HCT116 (cell line): ENCODE data around the gene ZNF749. TPM values are rescaled to one million over a fixed set of nuclear protein-coding genes. Genes with fewer than 3 reads are reported as not detected.

Experiments used
- ATAC-seq: fragments of 200-7000 bp; cut with Tn5 transposase; 2 replicates; pipeline ENCODE4 v1.9.1; 2020; ENCODE audit warnings: mild to moderate bottlenecking, moderate library complexity
- BruUV-seq: library from RNA; stranded (reverse); fragments of 400-500 nt; replicated peaks from 2 replicates; lab custom pipeline; 2021; lab: Mats Ljungman, UMichigan
- CTCF ChIA-PET: fragments of 300-600 bp; sonication (Branson Sonifier 250); formaldehyde crosslinking; loops from one replicate; lab custom pipeline; 2021; ENCODE audit warnings: antibody characterized with exemption; lab: Charles Lee
- POLR2A ChIA-PET: fragments of 300-600, 350-600 bp; sonication (Branson Sonifier 250); formaldehyde crosslinking; loops from one replicate; lab custom pipeline; 2021; ENCODE audit warnings: antibody characterized with exemption; lab: Charles Lee
- RAD21 ChIA-PET, 2 experiments: fragments of 300-600 bp; sonication (Branson Sonifier 250); formaldehyde crosslinking; loops; one replicate each; lab custom pipeline; 2023; ENCODE audit warnings: low total read pairs in 2 of 2; ENCODE audit not compliant: uncharacterized antibody in 2 of 2, unreplicated experiment in 2 of 2, low non-redundant PET in 1 of 2; lab: Charles Lee
- DNase-seq: peaks from one replicate; pipeline ENCODE4 v3.0.0-alpha.2; 2010; ENCODE audit warnings: low read depth, low spot score
- H2AFZ ChIP-seq: fragments of 200-600 bp; shearing (Covaris generic), sonication (generic); 2 replicates; pipeline ENCODE4 v1.6.1; 2017; ENCODE audit warnings: low read depth, mixed run types, mixed read lengths, antibody characterized with exemption, low read length; ENCODE audit not compliant: poor library complexity, severe bottlenecking
- H3K27ac ChIP-seq: 2 replicates; pipeline ENCODE4 v1.5.1; 2012; ENCODE audit warnings: low read depth, low read length
- H3K27me3 ChIP-seq: fragments of 200-600 bp; sonication (generic); 2 replicates; pipeline ENCODE4 v1.6.1; 2016; ENCODE audit warnings: mixed run types, low read length, mixed read lengths; ENCODE audit not compliant: insufficient read depth
- H3K36me3 ChIP-seq, 2 experiments: fragments of 200-500 bp in 1 of 2; fragments of 200-600 bp in 1 of 2; sonication (Bioruptor generic) in 1 of 2; sonication (generic) in 1 of 2; 2 replicates each; pipeline versions ENCODE4 v1.5.1 to v1.6.1; 2014 to 2016; ENCODE audit warnings: low read length in 2 of 2, inconsistent platforms in 1 of 2, mixed read lengths in 1 of 2, mixed run types in 1 of 2; ENCODE audit not compliant: insufficient read depth in 2 of 2, control insufficient read depth in 1 of 2
- H3K4me1 ChIP-seq, 2 experiments: fragments of 200-600 bp in 1 of 2; sonication (generic) in 1 of 2; 2 replicates each; pipeline versions ENCODE4 v1.5.1 to v1.6.1; 2012 to 2017; ENCODE audit warnings: low read length in 2 of 2, inconsistent platforms in 1 of 2, mild to moderate bottlenecking in 1 of 2, mixed read lengths in 1 of 2, mixed run types in 1 of 2, moderate library complexity in 1 of 2; ENCODE audit not compliant: insufficient read depth in 2 of 2, control insufficient read depth in 1 of 2
- H3K4me2 ChIP-seq: fragments of 200-600 bp; sonication (generic); 2 replicates; pipeline ENCODE4 v1.6.1; 2017; ENCODE audit warnings: mixed run types, low read length, mixed read lengths
- H3K4me3 ChIP-seq, 2 experiments: fragments of 200-600 bp in 1 of 2; sonication (generic) in 1 of 2; replicated peaks in 1 of 2; 2 replicates each; pipeline ENCODE4 v1.5.1; 2011 to 2016; ENCODE audit warnings: low read length in 2 of 2, control low read depth in 1 of 2, low read depth in 1 of 2, mild to moderate bottlenecking in 1 of 2, mixed read lengths in 1 of 2, mixed run types in 1 of 2
- H3K79me2 ChIP-seq: fragments of 200-600 bp; sonication (generic); 2 replicates; pipeline ENCODE4 v1.6.1; 2017; ENCODE audit warnings: mild to moderate bottlenecking, mixed run types, low read length, moderate library complexity, mixed read lengths; ENCODE audit not compliant: insufficient read depth
- H3K9ac ChIP-seq: fragments of 200-600 bp; sonication (generic); 2 replicates; pipeline ENCODE4 v1.6.1; 2016; ENCODE audit warnings: low read length, mixed read lengths
- H3K9me2 ChIP-seq: fragments of 200-600 bp; sonication (generic), shearing (Covaris generic); 2 replicates; pipeline ENCODE4 v1.6.1; 2017; ENCODE audit warnings: mixed run types, mild to moderate bottlenecking, moderate library complexity; ENCODE audit not compliant: insufficient read depth
- H3K9me3 ChIP-seq, 2 experiments: fragments of 200-500 bp in 1 of 2; fragments of 200-600 bp in 1 of 2; sonication (Bioruptor generic) in 1 of 2; sonication (generic) in 1 of 2; 2 replicates each; pipeline ENCODE4 v1.6.1; 2014 to 2017; ENCODE audit warnings: low read length in 2 of 2, mixed read lengths in 2 of 2, inconsistent platforms in 1 of 2, low read depth in 1 of 2, mild to moderate bottlenecking in 1 of 2, mixed run types in 1 of 2, moderate library complexity in 1 of 2; ENCODE audit not compliant: control insufficient read depth in 1 of 2, insufficient read depth in 1 of 2
- H4K20me1 ChIP-seq: fragments of 200-600 bp; sonication (generic), shearing (Covaris generic); 2 replicates; pipeline ENCODE4 v1.6.1; 2017; ENCODE audit warnings: mixed run types, mild to moderate bottlenecking, moderate library complexity; ENCODE audit not compliant: insufficient read depth
- ATF3 ChIP-seq: IDR thresholded peaks from 2 replicates; pipeline ENCODE4 v1.6.1; 2012
- CBX3 ChIP-seq: IDR thresholded peaks from 2 replicates; pipeline ENCODE4 v1.6.1; 2012; ENCODE audit warnings: low read depth
- CEBPB ChIP-seq: IDR thresholded peaks from 2 replicates; pipeline ENCODE4 v1.6.1; 2012; ENCODE audit warnings: low read depth
- CTCF ChIP-seq, 3 experiments: fragments of 200-600 bp in 1 of 3; sonication (generic) in 1 of 3; IDR thresholded peaks in 2 of 3; conservative IDR thresholded peaks in 1 of 3; 2 replicates each; pipeline ENCODE4 v1.5.1; 2012 to 2017; ENCODE audit warnings: low read depth in 2 of 3, low read length in 2 of 3, antibody characterized with exemption in 1 of 3, borderline replicate concordance in 1 of 3, control low read depth in 1 of 3, mild to moderate bottlenecking in 1 of 3, mixed read lengths in 1 of 3, mixed run types in 1 of 3, moderate library complexity in 1 of 3; ENCODE audit not compliant: insufficient read depth in 1 of 3
- EGR1 ChIP-seq: IDR thresholded peaks from 2 replicates; pipeline ENCODE4 v1.6.1; 2012; ENCODE audit warnings: low read depth
- ELF1 ChIP-seq: IDR thresholded peaks from 2 replicates; pipeline ENCODE4 v1.6.1; 2012; ENCODE audit warnings: low read depth, borderline replicate concordance
- JUND ChIP-seq: IDR thresholded peaks from 2 replicates; pipeline ENCODE4 v1.6.1; 2012
- REST ChIP-seq: IDR thresholded peaks from 2 replicates; pipeline ENCODE4 v1.6.1; 2012; ENCODE audit warnings: low read depth
- SP1 ChIP-seq: IDR thresholded peaks from 2 replicates; pipeline ENCODE4 v1.6.1; 2012; ENCODE audit warnings: low read depth
- ZBTB33 ChIP-seq: IDR thresholded peaks from 2 replicates; pipeline ENCODE4 v1.6.1; 2011; ENCODE audit warnings: mild to moderate bottlenecking, low read length, moderate library complexity; ENCODE audit not compliant: insufficient replicate concordance; ENCODE audit errors: extremely low read depth
- ZNF274 ChIP-seq: fragments of 200-500 bp; sonication (Bioruptor generic); IDR thresholded peaks from 2 replicates; pipeline ENCODE4 v1.6.1; 2014; ENCODE audit warnings: mild to moderate bottlenecking, low read depth, low read length, inconsistent platforms
- intact Hi-C: fragments of 100-400 bp; cut with micrococcal nuclease; formaldehyde crosslinking; loops from 2 replicates; pipeline ENCODE4 v1.10.0; 2022
- total RNA-seq: library from RNA; stranded (reverse); gene quantifications from one replicate; pipeline ENCODE4 v1.2.1, GENCODE V29; 2021; ENCODE audit not compliant: unreplicated experiment

Gene ZNF749
- total RNA-seq, 1 experiment from 2014 or later: 18.0 TPM

- DNase-seq (no peak), ATAC-seq (no peak)
- Histone ChIP-seq H3K36me3 (no peaks in the 10 kb centered on the region), H3K79me2 (no peaks in the 10 kb centered on the region), H3K27ac (no peak overlapping the region), H3K4me3 (no peak overlapping the region), H4K20me1 (no peaks in the 10 kb centered on the region), H3K4me1 (no peaks in the 10 kb centered on the region), H3K9me3 (peaks cover 0 to 26% of the 10 kb centered on the region in 2 experiments; a peak in 2 of 4 replicates), H3K9ac (no peak overlapping the region), H3K27me3 (no peaks in the 10 kb centered on the region), H3K4me2 (no peak overlapping the region), H3K9me2 (no peaks in the 10 kb centered on the region), H2AFZ (no peak overlapping the region)
- RAD21 ChIA-PET: no interaction called here
- CTCF ChIA-PET: no interaction called here
- POLR2A ChIA-PET: no interaction called here
- TF ChIP-seq EGR1: no peak
- TF ChIP-seq JUND: no peak
- TF ChIP-seq ATF3: no peak
- no peak for TF ChIP-seq ELF1
- no peak for TF ChIP-seq ZNF274
- TF ChIP-seq CBX3: no peak
- TF ChIP-seq CTCF (IDR thresholded peaks at IDR 0.05 in 2 of 3, conservative IDR thresholded peaks at IDR 0.05 in 1 of 3; ENCODE audit: borderline replicate concordance in 1 of 3, insufficient read depth in 1 of 3, low read depth in 2 of 3, low read length in 2 of 3): no peak
- no peak for TF ChIP-seq CEBPB
- no peak for TF ChIP-seq ZBTB33
- no peak for TF ChIP-seq REST
- no peak for TF ChIP-seq SP1
- no TSS peak for BruUV-seq
- intact Hi-C loops: loop anchor here (5.0 kb wide), 1 partner anchor 436 kb away; no protein-coding TSS in a partner anchor
These were observed 31.4 kb downstream of the ZNF749 start for GRCh38 chr19:57466489-57466888.
